Keratinocyte (primary cell): ENCODE results near the gene RAB44. TPM values are rescaled to one million over a fixed set of nuclear protein-coding genes. Genes with fewer than 3 reads are reported as not detected.
"Not testable (repeated sequence)": the region's sequence is repeated elsewhere in the genome, so short reads cannot be mapped to it uniquely, and the experiment has no call there.

Experiments
- DNase-seq: peaks from one replicate; pipeline ENCODE4 v3.0.0-alpha.2; 2011; ENCODE audit warnings: low read depth, missing footprints, low spot score
- FAIRE-seq: peaks from 2 replicates; lab custom pipeline; 2011; peaks lifted over from hg19 to GRCh38; lab: Jason Lieb, UNC
- H2AFZ ChIP-seq: 2 replicates; pipeline ENCODE4 v1.6.0; 2012; ENCODE audit warnings: low read length, control low read depth, inconsistent platforms; ENCODE audit not compliant: control insufficient read depth
- H3K27ac ChIP-seq: 2 replicates; pipeline ENCODE4 v1.5.1; 2011; ENCODE audit warnings: low read length; ENCODE audit not compliant: control insufficient read depth, insufficient read depth
- H3K27me3 ChIP-seq: 3 replicates; pipeline ENCODE4 v1.6.0; 2011; ENCODE audit warnings: low read length; ENCODE audit not compliant: control insufficient read depth, insufficient read depth; ENCODE audit errors: extremely low read depth
- H3K36me3 ChIP-seq, 2 experiments: 2 replicates in 1 of 2; 3 replicates in 1 of 2; pipeline ENCODE4 v1.5.1; 2011; ENCODE audit warnings: low read length in 2 of 2, mild to moderate bottlenecking in 1 of 2; ENCODE audit not compliant: control insufficient read depth in 2 of 2, insufficient read depth in 2 of 2; ENCODE audit errors: extremely low read depth in 1 of 2
- H3K4me1 ChIP-seq: 3 replicates; pipeline ENCODE4 v1.5.1; 2011; ENCODE audit warnings: low read length; ENCODE audit not compliant: control insufficient read depth, insufficient read depth; ENCODE audit errors: extremely low read depth
- H3K4me2 ChIP-seq: 3 replicates; pipeline ENCODE4 v1.6.0; 2011; ENCODE audit warnings: low read depth, low read length; ENCODE audit not compliant: control insufficient read depth, insufficient read depth; ENCODE audit errors: extremely low read depth
- H3K4me3 ChIP-seq, 3 experiments: fragments of 200-600 bp in 1 of 3; sonication (generic) in 1 of 3; 2 replicates in 2 of 3; 3 replicates in 1 of 3; pipeline ENCODE4 v1.5.1; 2011 to 2016; ENCODE audit warnings: low read length in 3 of 3, mild to moderate bottlenecking in 3 of 3, control low read depth in 2 of 3, inconsistent platforms in 1 of 3, low read depth in 1 of 3, mixed read lengths in 1 of 3, mixed run types in 1 of 3, moderate library complexity in 1 of 3; ENCODE audit not compliant: control insufficient read depth in 2 of 3, insufficient read depth in 2 of 3; ENCODE audit errors: extremely low read depth in 1 of 3
- H3K79me2 ChIP-seq: 2 replicates; pipeline ENCODE4 v1.6.0; 2012; ENCODE audit warnings: low read length; ENCODE audit not compliant: control insufficient read depth, insufficient read depth
- H3K9ac ChIP-seq: 3 replicates; pipeline ENCODE4 v1.6.0; 2011; ENCODE audit warnings: low read length; ENCODE audit not compliant: control insufficient read depth, insufficient read depth; ENCODE audit errors: extremely low read depth
- H3K9me1 ChIP-seq: 3 replicates; pipeline ENCODE4 v1.6.0; 2011; ENCODE audit warnings: low read length; ENCODE audit not compliant: control insufficient read depth, insufficient read depth; ENCODE audit errors: extremely low read depth
- H3K9me3 ChIP-seq: 2 replicates; pipeline ENCODE4 v1.5.1; 2012; ENCODE audit warnings: low read depth, low read length; ENCODE audit not compliant: control insufficient read depth
- H4K20me1 ChIP-seq: 3 replicates; pipeline ENCODE4 v1.6.0; 2011; ENCODE audit warnings: low read length; ENCODE audit not compliant: control insufficient read depth, insufficient read depth; ENCODE audit errors: extremely low read depth
- EZH2 ChIP-seq: IDR thresholded peaks from one replicate; pipeline ENCODE4 v1.6.1; 2012; ENCODE audit warnings: inconsistent platforms, mild to moderate bottlenecking, low read length, moderate library complexity
- dilution Hi-C: fragments of 300-500 bp; cut with MboI; formaldehyde crosslinking; loops from one replicate; pipeline ENCODE4 v1.7.0; 2020; ENCODE audit warnings: low sequenced_read_pairs; ENCODE audit not compliant: extremely low pct_ligation_motif_present
- polyA plus RNA-seq, 5 experiments: library from polyadenylated mRNA; depleted of rRNA in 3 of 5; stranded (reverse) in 3 of 5; stranded (forward) in 1 of 5; unstranded in 1 of 5; fragments of >200 nt; gene quantifications; 1 replicate in 1 of 5; 2 replicates in 3 of 5; 3 replicates in 1 of 5; pipeline versions ENCODE4 v1.2.1 to v1.2.3, GENCODE V29; 2011 to 2012; ENCODE audit warnings: missing spikeins in 2 of 5, low read depth in 1 of 5, low replicate concordance in 1 of 5
- TF ChIP-seq, protein P1 (sequence below), 3 experiments: IDR thresholded peaks in 1 of 3; conservative IDR thresholded peaks in 1 of 3; optimal IDR thresholded peaks in 1 of 3; 2 replicates in 2 of 3; 3 replicates in 1 of 3; pipeline versions ENCODE3 to v1.5.1; 2011; ENCODE audit warnings: low read length in 3 of 3, mild to moderate bottlenecking in 3 of 3, moderate library complexity in 2 of 3, control low read depth in 1 of 3, inconsistent platforms in 1 of 3; ENCODE audit not compliant: insufficient read depth in 2 of 3; ENCODE audit errors: extremely low read depth in 1 of 3

The RAB44 gene
- polyA plus RNA-seq, 1 donor (not counting 4 experiments of a cell fraction or from before 2014, with no cell fraction given): 0.03 TPM

DNA sequence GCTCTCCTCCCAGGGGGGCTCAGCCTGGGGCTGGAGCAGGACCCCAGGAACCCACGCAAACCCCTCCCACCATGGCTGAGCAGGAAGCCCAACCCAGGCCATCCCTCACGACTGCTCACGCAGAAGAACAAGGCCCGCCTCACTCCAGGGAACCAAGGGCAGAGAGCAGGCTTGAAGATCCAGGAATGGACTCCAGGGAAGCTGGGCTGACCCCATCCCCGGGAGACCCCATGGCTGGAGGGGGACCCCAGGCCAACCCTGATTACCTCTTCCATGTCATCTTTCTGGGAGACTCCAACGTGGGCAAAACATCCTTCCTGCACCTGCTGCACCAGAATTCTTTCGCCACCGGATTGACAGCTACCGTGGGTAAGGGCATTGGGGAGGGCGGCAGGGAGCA is 24.7 kb downstream of the RAB44 start:
- dilution Hi-C loops: no loop called here
- no peak for FAIRE-seq

DNA sequence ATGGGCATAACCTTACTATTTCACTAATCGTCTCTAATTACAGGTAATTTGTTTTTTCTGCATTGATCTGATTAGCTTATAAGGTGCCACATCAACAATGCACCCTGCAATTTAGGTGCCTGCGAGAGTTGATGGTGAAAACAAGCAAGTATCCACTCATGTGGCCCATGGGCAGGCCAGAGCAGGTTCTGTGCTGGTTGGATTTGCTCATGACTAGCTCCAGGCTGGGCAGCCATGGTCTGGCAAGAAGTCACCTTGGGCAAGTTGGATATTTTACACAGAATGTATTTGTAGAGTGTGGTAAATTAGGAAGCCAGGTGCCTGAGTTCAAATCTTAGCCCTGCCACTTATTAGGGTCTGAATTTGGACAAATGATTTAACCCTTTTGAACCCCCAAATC is 25.3 kb downstream of the RAB44 start:
- no peak overlapping the region for H2AFZ ChIP-seq
- no peaks in the 10 kb centered on the region for H3K79me2 ChIP-seq
- H3K9me1 ChIP-seq: no peaks in the 10 kb centered on the region
- H3K4me2 ChIP-seq: no peak overlapping the region
- TF ChIP-seq, protein P1, sequence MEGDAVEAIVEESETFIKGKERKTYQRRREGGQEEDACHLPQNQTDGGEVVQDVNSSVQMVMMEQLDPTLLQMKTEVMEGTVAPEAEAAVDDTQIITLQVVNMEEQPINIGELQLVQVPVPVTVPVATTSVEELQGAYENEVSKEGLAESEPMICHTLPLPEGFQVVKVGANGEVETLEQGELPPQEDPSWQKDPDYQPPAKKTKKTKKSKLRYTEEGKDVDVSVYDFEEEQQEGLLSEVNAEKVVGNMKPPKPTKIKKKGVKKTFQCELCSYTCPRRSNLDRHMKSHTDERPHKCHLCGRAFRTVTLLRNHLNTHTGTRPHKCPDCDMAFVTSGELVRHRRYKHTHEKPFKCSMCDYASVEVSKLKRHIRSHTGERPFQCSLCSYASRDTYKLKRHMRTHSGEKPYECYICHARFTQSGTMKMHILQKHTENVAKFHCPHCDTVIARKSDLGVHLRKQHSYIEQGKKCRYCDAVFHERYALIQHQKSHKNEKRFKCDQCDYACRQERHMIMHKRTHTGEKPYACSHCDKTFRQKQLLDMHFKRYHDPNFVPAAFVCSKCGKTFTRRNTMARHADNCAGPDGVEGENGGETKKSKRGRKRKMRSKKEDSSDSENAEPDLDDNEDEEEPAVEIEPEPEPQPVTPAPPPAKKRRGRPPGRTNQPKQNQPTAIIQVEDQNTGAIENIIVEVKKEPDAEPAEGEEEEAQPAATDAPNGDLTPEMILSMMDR (optimal IDR thresholded peaks at IDR 0.05 in 1 of 3, IDR thresholded peaks at IDR 0.05 in 1 of 3, conservative IDR thresholded peaks at IDR 0.05 in 1 of 3; ENCODE audit: extremely low read depth in 1 of 3, insufficient read depth in 2 of 3, low read length in 3 of 3): no peak
- no peak for TF ChIP-seq EZH2
- H3K36me3 ChIP-seq: no peaks in the 10 kb centered on the region
- H3K4me1 ChIP-seq: peaks cover 13% of the 10 kb centered on the region
- FAIRE-seq (peak; percentile 61), DNase-seq (no peak)
- no peak overlapping the region for H3K27ac ChIP-seq
- H3K27me3 ChIP-seq: peaks cover 5% of the 10 kb centered on the region
- dilution Hi-C loops: no loop called here
- H4K20me1 ChIP-seq: no peaks in the 10 kb centered on the region
- H3K4me3 ChIP-seq: no peak overlapping the region
- H3K9me3 ChIP-seq: no peaks in the 10 kb centered on the region
- no peak overlapping the region for H3K9ac ChIP-seq

More for the DNA sequence above, 24.7 kb downstream of the RAB44 start:
- H3K4me1 ChIP-seq: peaks cover 8% of the 10 kb centered on the region
- no peak overlapping the region for H2AFZ ChIP-seq
- no peak overlapping the region for H3K4me3 ChIP-seq
- DNase-seq: no peak
- no peak overlapping the region for H3K4me2 ChIP-seq
- no peaks in the 10 kb centered on the region for H3K9me3 ChIP-seq
- TF ChIP-seq, protein P1 (optimal IDR thresholded peaks at IDR 0.05 in 1 of 3, IDR thresholded peaks at IDR 0.05 in 1 of 3, conservative IDR thresholded peaks at IDR 0.05 in 1 of 3; ENCODE audit: extremely low read depth in 1 of 3, insufficient read depth in 2 of 3, low read length in 3 of 3): no peak
- no peak for TF ChIP-seq EZH2
- H3K79me2 ChIP-seq: no peaks in the 10 kb centered on the region
- no peaks in the 10 kb centered on the region for H4K20me1 ChIP-seq
- H3K27me3 ChIP-seq: peaks cover 8% of the 10 kb centered on the region
- no peaks in the 10 kb centered on the region for H3K9me1 ChIP-seq
- H3K27ac ChIP-seq: no peak overlapping the region
- no peaks in the 10 kb centered on the region for H3K36me3 ChIP-seq
- H3K9ac ChIP-seq: no peak overlapping the region

DNA sequence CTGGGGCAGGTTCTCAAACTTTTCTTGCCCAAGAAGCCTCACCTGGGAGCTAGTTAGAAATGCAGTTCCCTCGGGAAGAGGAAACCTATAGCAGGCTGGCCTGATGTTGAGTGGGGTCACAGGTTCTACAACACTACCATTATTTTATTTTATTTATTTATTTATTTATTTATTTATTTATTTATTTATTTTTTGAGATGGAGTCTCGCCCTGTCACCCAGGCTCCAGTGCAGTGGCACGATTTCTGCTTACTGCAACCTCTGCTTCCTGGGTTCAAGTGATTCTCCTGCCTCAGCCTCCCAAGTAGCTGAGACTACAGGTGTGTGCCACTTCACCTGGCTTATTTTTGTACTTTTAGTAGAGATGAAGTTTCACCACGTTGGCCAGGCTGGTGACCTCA is 26.4 kb downstream of the RAB44 start:
- H2AFZ ChIP-seq, H3K36me3 ChIP-seq, H3K9me1 ChIP-seq, FAIRE-seq, DNase-seq, H3K4me3 ChIP-seq, H3K27me3 ChIP-seq, H3K27ac ChIP-seq, H3K9me3 ChIP-seq, H3K4me2 ChIP-seq, H3K9ac ChIP-seq, H3K79me2 ChIP-seq, H4K20me1 ChIP-seq, dilution Hi-C loops: not testable (repeated sequence)
- H3K4me1 ChIP-seq: peaks cover 13% of the 10 kb centered on the region
